22Rv1 (cell line): ENCODE data around the gene PPA2.

Source experiments
- CTCF ChIP-seq: fragments of 450-650 bp; IDR thresholded peaks from 2 replicates; pipeline ENCODE4 v1.5.1; 2017; ENCODE audit warnings: mild to moderate bottlenecking
- ZFX ChIP-seq: fragments of 450-650 bp; IDR thresholded peaks from 2 replicates; pipeline ENCODE4 v1.6.1; 2017; ENCODE audit warnings: antibody characterized with exemption, borderline replicate concordance

- TF ChIP-seq CTCF = peak; percentile 38
- no peak for TF ChIP-seq ZFX
These were observed 23.0 kb upstream of the PPA2 start for GRCh38 chr4:105496899-105497298.
